GM12892 (cell line): ENCODE measurements around the gene DTNB.

Source experiments
- POLR2A ChIP-seq: IDR thresholded peaks from 2 replicates; pipeline ENCODE4 v1.6.1; 2011; ENCODE audit warnings: low read depth, low read length, control low read depth
- POLR2AphosphoS5 ChIP-seq: IDR thresholded peaks from 2 replicates; pipeline ENCODE4 v1.6.1; 2011; ENCODE audit warnings: low read depth, low read length, control low read depth
- TAF1 ChIP-seq: IDR thresholded peaks from 2 replicates; pipeline ENCODE4 v1.6.1; 2011; ENCODE audit warnings: low read depth, mild to moderate bottlenecking, control low read depth, low read length, borderline replicate concordance

DNA sequence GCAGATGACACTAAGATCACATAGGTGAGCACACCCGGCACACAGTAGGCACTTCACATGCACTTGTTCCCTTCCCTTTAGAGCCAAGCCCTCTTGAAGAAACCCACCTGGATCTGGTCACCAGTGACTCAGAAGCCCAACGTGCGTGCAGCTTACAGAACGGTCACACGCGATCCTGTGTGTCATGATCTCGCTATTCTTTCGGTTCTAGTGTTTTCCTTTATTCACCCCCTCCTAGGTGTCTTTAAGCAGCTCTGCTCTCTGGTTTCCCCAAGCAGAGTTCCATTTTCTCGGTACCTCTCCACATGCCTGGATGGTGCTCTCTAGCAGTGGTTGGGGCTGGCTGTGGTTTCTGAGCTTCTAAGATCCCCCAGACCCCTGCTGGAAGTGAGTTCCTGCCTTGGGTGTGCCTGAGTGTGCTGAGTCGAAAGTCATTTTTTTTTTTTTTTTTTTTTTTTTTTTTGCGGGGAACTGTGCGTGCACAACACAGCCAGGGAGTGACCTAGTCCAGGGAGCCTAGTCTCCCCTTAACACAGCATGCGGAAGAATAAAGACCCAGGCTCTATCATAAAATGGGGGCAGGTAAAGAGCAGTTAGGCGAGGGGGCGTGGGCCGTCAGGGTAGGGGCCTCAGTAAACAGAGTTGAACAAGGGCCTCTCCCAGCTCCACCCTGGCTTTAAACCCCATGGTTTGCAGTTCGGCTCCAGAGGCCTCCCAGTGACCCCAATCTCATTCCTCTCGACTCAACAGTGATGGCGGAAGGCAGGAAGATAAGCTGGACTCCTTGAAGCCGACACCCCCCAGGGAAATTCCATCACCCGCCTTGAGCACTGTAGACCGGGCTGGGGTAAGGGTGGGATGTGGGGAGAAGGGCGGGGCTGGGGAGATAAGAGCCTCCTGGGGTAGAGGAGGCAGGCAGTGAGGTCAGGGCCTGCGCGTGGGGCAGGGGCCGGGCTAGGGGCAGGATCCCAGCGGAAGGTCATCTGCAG, 301.8 kb downstream of the DTNB start:
- TF ChIP-seq TAF1 (no peak), POLR2A (no peak), POLR2AphosphoS5 (no peak)
